ENCODE data around the gene CLCA4.
"Not testable (repeated sequence)": the region's sequence is repeated elsewhere in the genome, so short reads cannot be mapped to it uniquely, and the experiment has no call there.

GRCh38 chr1:86606080-86606479 lies 59.2 kb downstream of the CLCA4 start:
- not testable (repeated sequence) for TF ChIP-seq EZH2 (IDR thresholded peaks at IDR 0.05; ENCODE audit: insufficient read depth, poor library complexity, severe bottlenecking); EZH2phosphoT487 (IDR thresholded peaks at IDR 0.05; ENCODE audit: insufficient read depth, low read depth)

All from GM23248 (cell line).